Measurements from ENCODE around the gene FGFR3. TPM values are rescaled to one million over a fixed set of nuclear protein-coding genes. Genes with fewer than 3 reads are reported as not detected.

FGFR3 gene
- total RNA-seq, 4 donors from 2014 or later, result 1.3 to 3.5 (median 2.6) TPM

DNA sequence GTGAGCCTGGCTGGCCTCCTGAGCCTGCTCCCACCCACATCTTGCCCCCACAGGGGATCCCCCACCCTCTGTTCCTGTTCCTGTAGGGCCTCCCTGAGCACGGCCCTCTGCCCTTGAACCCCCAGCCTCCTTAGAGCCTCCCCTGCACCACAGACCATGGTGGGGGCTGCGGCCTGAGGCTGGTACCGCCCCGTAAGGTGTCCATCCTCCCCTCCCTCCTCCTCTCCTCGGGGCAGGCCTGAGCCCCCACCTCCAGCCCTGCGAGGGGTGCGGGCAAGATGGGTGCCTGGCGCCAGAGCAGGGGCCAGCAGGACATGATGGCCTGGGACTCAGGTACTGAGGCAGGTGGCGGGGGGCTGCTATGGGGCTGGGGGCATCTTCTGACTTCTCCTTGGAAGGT, 28.4 kb upstream of the FGFR3 start:
- no peak for DNase-seq (ENCODE audit: low spot score)
- no peak for ATAC-seq (ENCODE audit: low FRiP score)
- TF ChIP-seq, protein P1, sequence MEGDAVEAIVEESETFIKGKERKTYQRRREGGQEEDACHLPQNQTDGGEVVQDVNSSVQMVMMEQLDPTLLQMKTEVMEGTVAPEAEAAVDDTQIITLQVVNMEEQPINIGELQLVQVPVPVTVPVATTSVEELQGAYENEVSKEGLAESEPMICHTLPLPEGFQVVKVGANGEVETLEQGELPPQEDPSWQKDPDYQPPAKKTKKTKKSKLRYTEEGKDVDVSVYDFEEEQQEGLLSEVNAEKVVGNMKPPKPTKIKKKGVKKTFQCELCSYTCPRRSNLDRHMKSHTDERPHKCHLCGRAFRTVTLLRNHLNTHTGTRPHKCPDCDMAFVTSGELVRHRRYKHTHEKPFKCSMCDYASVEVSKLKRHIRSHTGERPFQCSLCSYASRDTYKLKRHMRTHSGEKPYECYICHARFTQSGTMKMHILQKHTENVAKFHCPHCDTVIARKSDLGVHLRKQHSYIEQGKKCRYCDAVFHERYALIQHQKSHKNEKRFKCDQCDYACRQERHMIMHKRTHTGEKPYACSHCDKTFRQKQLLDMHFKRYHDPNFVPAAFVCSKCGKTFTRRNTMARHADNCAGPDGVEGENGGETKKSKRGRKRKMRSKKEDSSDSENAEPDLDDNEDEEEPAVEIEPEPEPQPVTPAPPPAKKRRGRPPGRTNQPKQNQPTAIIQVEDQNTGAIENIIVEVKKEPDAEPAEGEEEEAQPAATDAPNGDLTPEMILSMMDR (IDR thresholded peaks at IDR 0.05), result no peak

DNA sequence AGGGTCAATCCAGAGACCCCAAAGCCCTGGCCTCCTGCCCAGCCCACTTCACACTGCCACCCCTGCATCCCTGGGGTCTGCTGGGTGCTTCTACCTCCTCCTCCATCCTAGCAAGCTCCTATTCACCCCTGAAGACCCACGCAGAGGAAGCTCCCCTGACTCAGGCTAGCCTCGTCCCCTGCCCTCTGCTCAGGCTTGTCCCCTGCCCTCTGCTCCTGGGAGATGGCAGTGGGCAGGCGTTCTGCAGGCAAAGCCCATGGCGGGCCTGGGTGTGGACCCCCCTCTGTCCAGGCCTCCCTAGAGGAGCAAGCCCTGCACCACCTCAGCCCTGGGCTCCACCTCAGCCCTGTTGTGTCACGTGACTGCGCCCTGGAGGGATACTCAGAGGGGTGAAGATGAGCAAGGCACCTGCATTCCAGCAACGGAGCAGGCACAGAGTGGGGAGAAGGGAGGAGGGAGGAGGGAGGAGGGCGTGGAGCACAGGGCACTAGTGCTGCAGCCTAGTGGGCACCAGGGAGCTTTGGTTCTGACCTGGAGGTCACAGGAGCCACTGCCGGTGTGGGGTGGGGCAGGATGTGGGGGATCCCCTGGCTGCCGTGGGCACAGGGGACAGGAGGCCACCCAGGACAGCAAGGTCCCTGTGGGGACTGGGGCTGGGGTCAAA, 27.6 kb upstream of the FGFR3 start:
- TF ChIP-seq, protein P1 (IDR thresholded peaks at IDR 0.05), result no peak
- DNase-seq (ENCODE audit: low spot score) (no peak), ATAC-seq (ENCODE audit: low FRiP score) (no peak)

DNA sequence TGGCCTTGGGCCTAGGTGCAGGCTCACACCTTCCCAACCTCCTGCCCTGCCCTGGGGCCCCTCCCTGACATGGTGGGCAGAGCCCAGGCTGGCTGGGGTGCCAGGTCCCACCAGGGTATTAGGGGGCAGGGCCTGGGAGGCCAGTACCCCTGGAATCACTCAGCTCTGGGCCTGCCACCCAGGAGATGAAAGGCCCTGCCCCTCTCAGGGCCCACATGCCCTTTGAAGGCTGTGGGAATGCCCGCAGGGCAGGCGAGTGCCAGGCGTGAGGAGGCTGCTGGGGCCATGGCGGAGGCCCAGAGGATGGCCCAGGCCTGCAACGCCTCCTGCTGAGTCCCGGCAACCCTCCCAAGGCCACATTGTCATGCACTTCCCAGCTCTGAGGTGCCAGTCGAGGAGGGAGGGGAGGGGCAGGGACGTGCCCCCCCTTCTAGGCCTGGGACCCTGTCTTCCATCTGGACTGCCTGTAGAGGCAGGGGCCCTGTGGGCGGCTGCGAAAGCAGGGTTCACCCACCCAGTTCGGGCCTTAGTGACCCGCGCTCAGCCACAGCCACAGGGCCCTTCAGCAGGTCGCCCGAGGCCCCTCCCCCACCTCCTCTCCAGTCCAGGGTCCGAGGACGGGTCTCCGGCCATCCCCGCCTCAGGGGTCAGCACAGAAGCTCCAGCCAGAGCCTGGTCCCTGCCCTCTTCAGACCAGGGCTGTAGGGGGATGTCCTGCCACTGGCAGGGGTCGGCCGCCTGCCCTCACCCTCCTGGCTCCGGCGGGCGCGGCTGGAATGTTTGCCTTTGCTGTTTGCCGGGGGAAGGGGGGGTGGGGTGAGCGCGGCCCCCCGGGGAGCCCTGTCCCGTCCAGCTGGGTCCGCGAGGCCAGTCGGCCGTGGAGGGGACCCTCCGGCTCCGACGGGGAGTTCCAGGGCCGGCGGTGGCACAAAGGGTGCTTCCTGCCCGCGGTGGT, 26.7 kb upstream of the FGFR3 start:
- TF ChIP-seq, protein P1 (IDR thresholded peaks at IDR 0.05), result no peak
- no peak for DNase-seq (ENCODE audit: low spot score)
- no peak for ATAC-seq (ENCODE audit: low FRiP score)

DNA sequence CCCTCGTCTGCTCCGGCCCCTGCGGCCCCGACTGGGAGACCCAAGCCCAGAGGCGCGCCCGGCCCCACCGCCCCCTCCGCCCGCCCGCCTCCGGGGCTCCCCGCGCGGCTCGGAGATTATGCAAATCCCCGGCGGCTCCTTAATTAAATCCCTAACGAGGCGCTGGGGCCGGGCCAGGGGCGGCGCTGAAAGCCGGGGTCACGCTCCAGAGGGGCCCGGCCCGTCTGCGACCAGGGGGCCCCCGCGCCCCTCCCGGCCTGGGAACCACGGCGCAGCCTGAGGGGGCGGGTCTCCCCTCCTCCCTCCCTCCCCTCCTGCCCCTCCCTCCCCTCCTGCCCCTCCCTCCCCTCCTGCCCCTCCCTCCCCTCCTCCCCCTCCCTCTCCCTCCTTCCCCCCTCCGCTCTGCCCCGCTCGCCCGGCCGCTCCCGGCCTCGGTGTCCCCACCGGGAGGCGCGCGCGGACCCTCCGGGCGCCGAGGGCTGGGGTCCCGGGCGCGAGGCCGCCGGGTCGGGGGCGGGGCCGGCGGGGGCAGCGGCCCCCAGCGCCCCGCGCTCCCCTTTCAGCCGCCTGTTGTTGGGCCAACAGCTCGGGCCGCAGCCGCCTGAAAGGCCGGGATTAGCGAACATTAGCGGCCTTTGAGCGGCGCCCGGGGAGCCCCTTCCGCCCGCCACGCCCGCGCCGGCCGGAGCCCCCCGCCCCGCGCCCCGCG, 25.9 kb upstream of the FGFR3 start:
- ATAC-seq (ENCODE audit: low FRiP score) (no peak), DNase-seq (ENCODE audit: low spot score) (no peak)
- TF ChIP-seq, protein P1 (IDR thresholded peaks at IDR 0.05), result no peak

DNA sequence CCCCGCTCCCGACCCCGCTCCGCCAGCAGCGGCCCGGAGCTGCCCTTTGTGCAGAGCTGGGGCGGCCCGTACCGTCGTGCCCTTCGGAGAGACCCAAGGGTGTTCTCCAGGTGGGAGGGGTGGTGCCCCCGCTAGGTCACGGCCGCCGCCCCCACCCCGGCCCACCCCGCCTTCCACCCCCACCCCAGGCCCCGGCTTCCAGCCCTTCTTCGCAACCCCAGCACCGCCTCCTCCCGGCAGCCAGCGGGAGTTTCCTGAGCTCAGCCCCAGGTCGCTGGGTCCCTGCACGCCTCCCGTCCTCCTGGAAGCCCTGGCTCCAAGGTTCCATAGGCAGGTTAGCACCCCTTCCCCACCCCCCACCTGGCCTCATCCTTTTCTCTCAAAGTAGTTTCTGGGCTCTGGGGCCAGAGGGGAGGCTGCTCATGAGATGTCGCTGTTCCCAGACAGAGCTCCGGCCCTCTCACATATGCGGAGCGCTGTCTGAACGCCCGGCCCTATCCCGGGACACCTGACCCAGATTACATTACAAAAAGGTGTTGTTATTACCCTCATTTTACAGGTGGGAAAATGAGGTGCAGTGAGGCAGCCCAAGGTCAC, 25.2 kb upstream of the FGFR3 start:
- no peak for DNase-seq (ENCODE audit: low spot score)
- no peak for ATAC-seq (ENCODE audit: low FRiP score)
- TF ChIP-seq, protein P1 (IDR thresholded peaks at IDR 0.05), result no peak

DNA sequence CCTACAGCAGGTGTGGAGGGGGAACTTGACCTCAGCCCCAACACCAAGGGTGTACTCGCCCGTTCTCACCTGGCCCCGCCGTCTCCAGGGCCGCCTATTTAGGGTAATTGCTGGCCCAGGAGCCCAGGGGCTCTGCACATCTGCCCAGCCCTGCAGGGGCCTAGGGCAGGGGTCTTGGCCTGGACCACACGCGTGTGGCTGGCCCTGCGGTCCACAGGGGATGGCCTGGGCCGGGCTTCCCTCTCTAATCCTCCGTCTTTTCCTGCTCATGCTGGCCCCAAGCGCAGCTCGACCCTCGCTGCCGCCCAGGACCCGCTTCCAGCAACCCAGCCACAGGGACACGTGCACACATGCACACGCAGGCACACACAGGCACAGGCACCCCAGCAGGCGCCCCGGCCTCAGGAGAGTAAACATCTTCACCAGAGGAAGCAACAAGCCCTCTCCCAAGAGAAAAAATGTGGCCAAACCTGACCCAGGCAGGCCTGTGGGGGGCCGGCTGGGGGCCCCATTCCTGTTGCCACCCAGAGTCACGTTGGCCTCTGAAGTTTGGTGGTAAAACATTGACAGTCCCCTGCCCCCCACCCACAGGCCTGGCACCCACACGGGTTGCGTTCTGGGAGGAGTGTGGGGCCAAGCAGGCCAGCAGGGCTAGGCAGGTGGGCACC, 24.6 kb upstream of the FGFR3 start:
- TF ChIP-seq, protein P1 (IDR thresholded peaks at IDR 0.05), result no peak
- ATAC-seq (ENCODE audit: low FRiP score) (no peak), DNase-seq (ENCODE audit: low spot score) (no peak)
